Activated CD4-positive, alpha-beta T cell treated with anti-CD3 and anti-CD28 coated beads, Interleukin-10, Interleukin-2, amounts not matched to agents 100 ng/mL and 50 ng/mL, durations not matched to agents 16 hours and 8 hours (primary cell): ENCODE data around the gene NFIA.
"Not testable (repeated sequence)": the region's sequence is repeated elsewhere in the genome, so short reads cannot be mapped to it uniquely, and the experiment has no call there.

ENCODE experiments used
- DNase-seq: peaks from one replicate; pipeline ENCODE4 v3.0.0-alpha.2; 2020

Gene NFIA

DNA sequence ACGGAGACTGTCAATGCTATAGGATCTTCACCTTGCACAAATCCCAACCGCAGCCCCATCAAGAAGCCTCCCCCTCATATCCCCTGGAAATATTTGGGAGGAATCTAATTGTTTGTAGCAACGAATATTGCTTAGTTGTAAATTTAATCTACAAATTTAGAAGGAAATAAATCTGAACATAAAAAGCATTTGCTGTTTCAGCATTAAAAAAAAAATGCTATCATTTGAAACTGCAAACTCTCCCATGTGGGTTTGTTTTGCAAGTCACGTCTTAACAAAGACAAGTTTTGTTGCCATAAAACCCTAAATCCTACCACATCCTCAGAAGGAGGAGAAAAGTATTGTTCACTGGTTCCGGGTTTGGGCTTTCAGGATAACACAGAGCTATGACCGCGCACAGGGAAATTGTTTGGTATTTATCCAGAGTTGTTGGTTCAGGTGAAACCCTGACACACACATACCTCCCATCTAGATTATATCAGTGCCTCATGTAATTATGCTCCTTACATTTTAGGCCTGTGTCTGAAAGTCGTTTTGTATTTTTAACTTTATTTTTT lies 363.0 kb downstream of the NFIA start:
- DNase-seq = no peak

DNA sequence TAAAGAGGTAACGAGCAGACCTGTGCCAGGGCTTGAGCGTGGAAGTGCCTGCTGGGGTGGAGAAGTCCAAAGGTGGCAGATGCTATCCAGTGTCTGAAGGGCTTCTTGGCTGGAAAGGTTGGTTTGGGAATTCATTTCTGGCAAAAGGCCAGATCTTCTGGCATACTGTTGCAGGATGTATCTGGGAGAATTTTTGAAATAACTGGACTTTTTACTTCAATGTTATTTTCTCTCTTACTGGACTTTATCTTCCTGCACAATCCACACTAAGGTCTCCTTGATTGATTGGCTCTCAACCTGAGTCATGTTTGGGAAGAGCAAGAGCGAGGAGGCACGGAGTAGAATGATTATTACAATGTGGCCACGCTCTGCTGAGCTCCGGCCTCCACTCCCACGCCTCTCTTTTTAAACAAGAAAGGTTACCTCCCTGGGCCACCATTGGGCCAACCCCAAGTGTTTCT lies 364.2 kb downstream of the NFIA start:
- no peak for DNase-seq

DNA sequence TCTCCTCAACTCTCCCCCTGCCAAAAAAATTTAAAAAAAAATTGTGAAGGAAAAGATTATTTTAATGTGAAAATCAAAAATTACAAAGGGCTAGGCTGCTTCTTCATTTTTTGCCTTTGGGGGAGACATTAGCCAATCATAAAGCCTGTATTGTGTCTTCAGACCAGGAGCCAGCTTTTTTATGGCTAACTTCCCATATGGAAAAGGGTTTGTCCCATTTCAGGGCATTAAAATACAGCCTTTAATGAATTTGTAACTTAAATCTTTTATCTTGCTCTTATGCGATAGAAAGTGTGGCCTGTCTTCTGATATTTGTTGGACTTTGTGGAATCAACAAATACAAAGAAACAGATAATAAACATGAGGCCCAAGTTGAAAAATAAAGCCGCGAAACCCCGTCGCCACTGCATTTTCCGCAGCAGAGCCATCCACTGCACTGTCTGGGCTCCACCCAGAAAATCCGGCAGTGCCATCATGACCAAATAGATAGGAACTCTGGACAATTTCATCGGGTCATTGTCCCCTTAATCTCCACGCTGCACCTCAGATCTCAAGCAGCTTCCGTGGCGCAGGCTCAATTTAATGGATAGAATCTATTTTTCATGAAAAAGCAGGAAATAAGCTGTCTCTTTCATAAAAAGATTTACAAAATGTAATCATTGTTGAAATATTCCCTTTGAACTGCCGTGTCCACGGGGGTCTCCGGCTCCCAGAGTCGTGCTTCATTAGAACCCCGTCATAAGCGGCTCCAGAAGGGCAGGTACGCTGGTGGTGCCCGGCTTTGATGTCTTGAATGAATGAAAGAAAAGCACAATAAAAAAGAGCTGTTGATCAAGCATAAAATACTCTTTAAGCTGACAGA lies 365.0 kb downstream of the NFIA start:
- no peak for DNase-seq

DNA sequence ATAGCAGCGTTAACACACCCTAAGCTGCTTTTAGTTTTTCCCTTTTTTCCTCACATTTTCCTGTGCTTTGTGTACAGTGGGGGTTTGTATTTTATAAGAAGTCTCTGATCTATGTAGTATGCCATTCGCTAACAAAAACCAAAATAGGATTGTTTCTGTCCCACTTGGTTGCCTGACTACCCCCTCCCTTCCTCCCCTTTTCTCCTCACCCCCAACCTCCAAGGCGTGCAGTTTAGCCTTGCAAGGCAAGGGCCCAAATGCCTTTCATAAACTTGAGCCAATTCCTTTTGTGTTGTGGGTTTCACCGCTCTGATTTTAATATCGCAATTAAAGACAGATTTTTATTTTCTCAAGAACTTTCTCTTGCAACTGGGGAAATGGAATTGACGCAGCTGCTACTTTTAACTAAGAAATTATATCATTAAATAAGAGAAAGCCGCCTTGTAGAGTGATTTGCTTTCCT lies 365.6 kb downstream of the NFIA start:
- no peak for DNase-seq

DNA sequence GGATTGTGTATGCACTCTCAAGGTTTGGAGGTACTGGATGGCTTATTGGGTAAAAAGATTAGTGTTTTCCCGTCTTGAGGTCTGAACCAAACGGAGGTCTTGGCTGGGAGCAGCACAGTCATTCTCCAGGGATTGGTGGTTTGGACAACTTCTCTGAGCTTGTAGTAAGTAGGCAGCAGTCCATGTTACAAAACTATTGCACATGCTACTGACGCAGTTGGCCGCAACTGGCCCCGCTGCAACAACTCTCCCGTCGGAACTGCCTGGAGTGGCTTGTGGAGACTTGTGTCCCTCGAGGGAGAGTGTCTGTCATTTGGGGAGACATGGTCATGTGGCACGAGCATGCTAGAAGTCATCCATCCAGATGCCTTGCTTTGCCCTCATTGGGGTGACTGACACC lies 366.6 kb downstream of the NFIA start:
- DNase-seq = no peak

DNA sequence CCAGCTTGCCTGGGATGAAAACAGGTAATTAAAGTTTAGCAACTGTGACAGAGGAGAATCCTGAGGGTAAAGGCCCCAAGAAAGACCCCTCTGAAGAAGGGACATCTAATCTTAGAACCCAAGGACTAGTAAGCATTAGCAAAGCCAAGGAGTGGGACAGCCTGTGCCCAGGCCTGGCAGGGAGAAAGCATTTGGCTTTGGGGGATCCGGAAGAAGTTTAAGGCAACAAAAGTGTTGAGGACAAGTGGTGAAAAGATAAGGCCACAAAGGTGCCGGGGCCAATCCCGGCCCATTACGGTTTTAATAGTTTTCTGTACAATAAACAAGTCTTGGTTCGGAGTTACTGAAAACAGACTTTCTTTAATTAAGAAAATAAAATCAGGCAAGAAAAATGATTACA lies 367.0 kb downstream of the NFIA start:
- no peak for DNase-seq

DNA sequence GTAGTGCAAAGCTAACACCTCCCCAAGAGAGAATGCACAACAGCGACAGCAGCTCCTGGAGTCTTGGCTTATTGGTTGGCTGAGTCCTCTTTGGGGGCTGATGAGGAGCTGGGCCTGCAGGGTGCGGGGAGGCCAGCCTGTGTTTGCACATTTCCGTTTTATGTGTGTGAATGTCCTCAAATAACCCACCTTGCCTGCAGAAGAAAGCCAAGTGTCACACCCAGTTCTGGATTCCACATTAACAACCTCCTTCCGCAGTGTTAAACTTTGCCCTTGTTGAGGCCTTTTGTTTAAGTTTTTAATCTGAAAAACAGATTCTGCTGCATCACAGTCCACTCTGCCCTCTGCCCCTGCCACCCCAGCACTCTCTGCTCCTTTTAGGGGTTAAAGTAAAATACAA lies 368.1 kb downstream of the NFIA start:
- DNase-seq = no peak

DNA sequence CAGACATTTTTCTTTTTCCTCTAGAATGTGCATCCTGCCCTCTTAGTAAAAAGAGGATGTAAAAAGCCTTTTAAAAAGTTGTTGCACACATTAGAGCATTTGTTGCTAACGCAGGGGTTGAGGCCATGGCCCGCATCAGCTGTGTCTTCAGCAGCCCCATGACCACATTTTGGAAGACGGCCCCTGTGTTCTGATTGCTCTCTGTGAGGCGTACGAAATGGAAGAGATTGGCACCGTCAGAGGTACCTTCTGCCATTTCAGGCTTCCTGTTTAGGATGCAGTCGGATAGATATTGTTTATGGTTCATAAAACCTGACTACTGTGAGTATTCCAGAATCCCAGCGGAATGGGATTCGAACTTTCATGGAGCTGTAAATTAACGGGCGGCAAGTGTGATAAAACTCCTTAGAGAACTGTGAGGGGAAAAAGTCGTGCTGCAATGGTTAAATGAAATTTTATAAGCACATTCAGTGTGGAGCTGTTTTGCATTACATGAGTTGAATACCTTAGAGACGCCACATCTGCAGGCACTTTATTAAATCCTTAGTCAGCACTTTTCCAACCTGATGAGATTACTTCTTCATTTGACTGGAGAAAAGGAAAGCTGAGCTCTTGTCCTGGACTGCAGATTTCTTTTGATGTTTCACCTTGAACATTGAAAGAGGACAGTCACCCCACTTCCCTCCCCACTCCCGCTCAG lies 368.7 kb downstream of the NFIA start:
- no peak for DNase-seq

DNA sequence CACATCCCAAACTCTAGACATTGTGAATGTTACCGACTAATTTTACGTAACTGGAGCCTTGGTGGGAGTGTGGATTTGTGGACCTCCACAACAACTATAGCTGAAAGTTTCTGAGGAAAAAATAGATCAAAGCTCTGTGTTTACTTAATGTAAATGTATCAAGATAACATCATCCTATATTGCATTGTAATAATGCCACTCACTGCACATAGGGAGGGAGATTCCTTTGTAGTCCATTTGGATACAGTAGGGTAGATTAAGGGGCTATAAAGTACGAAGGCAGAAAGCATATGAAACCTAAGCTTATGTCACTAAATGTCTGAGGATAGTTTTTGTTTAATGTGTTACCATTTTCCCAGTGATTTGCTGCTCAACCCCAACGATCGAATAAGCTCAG lies 369.2 kb downstream of the NFIA start:
- DNase-seq = no peak

DNA sequence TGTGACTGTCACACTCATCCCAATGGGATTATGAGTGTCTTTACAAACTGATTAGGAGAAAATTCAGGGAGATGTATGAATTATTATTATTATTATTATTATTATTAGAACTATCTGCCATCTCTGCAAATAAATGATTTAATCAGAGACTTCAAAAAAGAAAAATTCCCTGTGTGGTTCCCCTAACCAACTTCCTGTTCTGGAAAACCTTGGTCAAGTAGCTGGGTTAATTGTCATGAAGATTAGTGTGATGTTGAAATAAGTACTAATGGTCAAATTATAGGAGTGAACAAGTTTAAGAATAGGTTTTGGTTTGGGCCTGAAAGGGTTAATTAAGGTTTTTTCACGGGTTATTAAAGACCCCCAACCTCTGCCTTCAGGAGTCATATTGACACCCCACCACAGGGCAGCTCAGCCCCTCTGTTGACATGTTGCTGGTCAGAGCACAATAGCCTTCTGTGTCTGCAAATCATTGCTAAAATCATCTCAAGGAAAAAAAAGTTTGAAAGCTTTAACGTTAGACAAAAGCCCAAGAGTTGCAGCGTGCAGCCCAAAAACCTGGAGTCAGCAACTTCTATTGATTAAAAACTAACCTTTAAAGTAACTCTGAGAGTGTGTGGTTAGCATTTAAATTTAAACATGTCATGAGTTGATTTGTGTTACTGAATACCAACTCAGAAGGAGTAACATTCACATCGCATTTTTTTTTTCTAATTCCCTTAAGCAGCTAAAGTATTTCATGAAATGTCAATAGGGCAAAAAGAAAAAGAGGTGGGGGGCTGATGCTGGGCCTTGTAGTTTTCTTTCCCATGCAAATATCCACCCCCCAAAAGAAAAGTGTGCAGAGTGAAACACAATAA lies 370.0 kb downstream of the NFIA start:
- DNase-seq = no peak

DNA sequence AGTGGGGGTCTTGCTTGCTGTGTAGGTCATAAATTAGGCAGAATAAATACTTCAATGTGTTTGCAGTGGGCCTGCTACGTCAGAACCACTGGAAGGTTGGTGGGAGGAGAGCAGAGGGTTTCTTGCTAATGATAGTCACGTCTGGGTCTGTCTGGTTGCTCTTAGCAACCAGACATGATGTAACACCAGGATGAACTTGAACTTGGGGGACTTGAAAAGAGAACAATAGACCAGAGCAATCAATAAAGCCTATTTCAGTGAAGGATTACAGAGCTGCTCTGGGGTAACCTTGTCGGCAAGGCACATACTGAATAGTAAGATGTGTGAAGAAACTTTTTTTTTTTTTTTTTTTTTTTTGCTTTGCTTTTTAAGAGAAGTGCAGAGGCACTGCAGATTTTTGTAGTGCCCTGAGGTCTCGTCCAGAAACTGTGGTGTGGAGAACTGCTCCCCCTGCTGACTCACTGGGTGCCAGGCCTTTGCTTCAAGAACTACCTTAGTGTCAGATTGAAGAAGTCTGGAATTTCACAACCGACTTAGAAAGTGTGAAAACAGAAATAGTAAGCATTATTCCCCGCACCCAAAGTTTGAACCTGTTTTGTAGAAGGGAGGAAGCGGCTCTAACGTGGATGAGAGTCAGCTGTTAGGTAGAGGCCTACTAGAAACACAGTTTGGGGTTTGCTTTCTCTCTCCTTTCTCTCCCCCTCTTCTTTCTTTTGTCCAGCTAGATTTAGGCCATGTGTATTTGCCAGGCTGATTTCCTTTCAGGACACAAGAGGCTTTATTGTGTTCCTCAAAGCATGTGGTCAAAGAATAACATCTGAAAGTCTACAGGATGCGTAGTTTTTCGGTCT lies 371.0 kb downstream of the NFIA start:
- peak; percentile 79 for DNase-seq

DNA sequence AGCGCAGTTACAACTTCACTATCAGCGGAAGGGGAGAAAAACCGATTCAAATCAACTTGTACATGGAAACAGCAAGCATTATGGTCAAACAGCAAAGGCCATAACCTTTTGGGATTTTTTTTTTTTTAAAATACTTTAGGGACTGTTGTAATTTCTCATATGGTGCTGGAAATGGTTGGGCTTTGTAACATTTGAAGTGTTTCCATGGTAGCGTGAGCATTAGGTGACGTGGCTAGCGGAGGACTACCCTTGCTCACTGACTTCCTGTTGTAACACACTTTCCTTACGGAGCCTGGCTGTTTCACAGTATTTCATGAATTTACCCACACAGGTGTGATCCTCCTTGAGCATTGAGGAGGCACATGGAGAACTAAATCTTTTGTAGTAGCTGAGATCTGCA lies 373.0 kb downstream of the NFIA start:
- DNase-seq = no peak

DNA sequence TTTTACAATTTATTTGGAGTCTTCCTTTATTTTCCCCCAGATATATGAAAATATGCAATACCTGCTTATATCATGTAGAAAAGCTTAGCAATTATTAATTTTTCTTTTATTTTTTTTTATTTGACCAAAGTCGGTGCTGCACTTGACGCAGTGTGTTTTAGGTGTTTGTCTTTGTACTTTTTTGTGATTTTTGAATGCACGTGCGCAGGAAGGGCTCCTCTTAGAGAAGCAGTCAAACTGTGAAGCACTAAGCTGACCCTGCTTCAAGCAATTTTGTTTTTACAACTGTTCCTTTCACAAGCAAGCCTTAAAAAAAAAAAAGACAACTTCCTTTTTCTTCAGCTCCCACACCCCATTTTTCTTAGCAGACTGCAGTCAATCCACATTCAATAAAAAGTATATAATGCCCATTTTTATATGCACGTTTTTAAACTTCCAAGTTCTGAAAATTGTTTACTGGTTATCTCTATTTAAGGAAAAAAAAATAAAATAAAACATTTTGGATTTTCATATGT lies 375.2 kb downstream of the NFIA start:
- DNase-seq = no peak

DNA sequence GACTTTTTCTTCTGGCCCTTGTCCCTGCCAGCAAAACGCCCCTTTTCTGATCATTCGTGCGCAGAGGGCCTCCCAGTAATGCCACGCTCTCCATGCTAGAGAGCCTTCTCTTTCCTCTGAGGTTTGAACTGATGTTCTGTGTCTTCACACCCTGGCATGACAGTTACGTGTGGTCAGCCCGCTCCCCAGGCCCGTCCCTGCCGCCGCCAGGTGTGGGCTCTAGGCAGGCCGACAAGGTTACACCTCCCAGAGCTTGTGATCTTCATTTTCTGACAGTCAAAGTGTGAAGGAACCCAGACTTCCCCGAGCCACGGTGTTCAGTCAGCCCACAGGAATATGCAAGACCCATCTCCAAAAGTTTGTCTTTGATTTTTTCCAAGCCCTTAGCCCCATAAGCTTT lies 377.0 kb downstream of the NFIA start:
- no peak for DNase-seq

DNA sequence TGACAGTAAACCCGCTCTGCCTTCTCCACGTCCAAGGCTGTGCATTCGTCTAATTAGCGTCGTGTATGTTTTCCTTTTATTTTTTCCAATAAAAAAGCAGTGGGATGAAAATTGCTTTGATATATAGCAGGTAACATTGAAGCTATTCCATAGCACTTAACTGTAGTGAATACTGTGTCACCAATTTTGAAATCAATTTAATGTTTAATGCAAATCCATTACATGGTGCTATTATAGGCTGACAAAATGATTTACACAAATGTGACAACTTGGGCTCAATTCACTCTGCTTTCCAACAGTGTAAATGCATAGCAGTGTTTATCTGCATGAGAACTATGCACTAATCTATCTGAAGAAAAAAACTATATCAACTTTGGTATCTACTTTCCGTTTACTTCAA lies 377.8 kb downstream of the NFIA start:
- no peak for DNase-seq

DNA sequence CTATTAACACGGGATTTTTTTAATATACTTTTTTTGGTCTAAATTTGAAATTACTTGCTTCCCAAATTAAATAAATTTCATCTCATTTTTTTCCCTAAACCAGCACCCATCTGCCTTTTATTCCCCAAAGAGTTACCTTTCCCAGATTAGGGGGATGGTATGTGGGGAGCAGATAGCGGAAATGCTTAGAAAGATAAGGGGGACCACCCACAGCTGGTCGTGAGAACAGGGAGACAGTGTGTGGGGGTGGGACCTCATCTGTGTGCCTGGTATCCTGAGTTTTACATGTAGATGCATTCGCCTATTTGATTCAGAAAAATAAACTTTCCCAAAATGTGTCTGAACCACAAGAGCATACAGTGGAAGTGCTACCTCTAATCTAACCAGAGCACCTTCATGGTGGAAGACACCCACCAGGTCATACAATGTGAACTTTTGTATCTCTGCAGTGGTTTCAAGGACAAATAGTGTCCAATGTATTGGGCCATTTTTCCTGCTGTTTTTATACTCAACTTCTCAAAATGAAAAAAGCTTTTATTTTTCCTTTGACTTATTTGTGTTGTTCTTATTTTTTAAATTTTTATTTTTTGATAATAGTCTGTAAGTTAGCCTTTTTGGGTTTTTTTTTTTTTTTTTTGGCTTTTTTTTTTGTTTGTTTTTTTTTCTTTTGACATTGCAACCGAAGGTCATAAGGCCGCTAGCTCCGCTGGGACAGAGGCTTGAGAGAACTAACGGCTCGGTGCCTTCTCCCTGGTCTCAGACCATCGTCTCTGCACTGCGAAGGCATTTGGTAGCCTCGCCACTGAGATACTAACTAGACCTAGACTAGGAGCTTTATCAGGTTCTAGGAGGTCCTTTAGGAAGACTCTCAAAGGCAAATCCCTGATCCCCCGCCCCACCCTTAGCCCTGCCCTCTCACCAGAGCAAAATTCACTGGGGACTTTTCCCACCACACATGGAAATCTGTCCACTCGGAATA lies 379.3 kb downstream of the NFIA start:
- DNase-seq = no peak

DNA sequence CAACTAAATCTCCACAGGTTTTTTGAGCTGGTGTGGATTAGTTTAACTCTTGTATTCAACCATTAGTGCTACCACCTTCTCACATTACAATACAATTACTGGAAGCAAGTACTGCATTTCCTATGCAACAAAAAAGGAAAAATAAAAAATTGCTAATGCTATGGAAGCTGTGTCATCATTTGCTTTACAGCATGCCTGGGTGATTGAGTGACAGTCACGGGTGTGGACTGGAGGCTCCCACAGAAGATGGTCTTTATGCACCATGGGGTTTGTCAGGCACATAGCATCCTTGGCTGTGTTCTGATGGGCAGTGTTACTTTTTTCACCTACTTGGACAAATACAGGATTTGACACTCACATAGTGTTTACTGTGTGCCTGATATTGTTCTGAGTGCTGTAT lies 380.3 kb downstream of the NFIA start:
- no peak for DNase-seq

DNA sequence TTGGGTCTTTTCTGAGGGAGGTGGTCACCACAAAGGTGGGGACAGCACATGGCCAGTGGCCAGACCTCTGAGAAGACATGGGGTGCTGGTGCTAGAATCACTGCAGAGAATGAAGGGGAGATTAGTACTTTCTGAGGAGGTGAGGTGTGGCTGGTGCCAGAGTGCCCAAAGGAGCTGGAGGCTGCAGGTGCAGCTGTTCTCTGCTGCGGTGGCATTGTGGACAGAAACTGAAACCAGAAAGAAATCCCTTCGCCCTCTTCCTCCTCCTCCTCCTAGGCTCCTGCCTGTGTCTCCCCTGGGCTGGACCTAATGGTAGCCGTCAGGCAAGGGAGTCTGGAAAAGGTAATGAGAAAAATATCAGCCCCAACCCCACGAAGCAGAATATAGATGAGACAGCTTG lies 380.9 kb downstream of the NFIA start:
- DNase-seq = no peak

DNA sequence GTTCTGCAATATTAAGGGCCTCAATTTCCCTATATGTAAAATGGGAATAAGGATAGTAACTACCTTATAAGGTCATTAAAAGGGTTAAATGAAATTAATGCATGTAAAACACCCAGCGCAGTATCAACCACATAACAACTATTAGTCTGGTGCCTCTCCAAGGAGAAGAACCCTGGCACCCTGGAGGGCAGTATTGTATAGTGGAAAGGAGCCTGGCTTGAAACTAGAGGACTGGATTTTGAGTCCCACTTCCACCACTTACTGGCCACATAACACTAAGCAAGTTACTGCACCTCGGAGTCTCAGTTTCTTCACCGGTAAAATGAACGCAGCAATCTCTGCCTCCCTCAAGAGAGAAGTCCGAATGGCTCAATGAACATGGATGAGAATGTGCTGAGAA lies 385.5 kb downstream of the NFIA start:
- not testable (repeated sequence) for DNase-seq

DNA sequence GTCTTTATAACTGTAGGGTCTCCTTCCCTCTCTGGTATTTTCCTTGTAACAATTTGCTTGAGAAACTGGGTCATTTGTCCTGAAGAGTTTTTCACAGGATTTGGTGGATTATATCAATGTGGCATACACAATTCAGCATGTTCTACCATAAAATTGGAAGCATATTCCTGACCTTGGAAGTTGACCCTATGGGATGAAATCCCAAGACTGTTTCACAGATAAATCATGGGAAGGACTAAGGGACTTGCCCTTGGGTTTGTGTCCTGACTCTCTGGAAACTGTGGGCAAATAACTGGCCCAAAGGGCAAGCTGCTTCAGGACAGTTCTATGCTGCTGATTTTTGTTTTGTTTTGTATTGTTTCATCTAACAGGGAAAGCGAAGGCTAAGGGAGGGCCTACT lies 387.0 kb downstream of the NFIA start:
- no peak for DNase-seq

DNA sequence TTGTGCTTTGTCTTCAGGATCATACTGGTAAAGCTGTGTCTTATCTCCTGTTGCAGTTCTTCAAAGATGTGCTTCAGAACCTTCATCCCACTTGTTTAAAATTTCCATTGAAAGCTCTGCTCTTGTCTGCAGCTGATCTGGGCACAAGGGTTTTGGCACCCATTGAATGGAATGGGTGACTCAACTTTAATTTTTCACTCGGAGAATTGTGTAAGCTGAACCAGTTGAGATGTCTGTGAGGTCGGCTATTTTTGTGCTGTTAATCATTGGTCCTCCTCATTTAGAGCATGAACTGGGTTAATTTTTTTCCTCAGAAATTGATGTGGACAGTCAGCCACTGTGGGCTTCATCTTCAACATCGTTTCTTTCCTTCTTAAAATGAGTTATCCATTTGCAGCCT lies 390.5 kb downstream of the NFIA start:
- no peak for DNase-seq
